ENCODE measurements around the gene FGD1. TPM values are rescaled to one million over a fixed set of nuclear protein-coding genes. Genes with fewer than 3 reads are reported as not detected.
A peak's percentile ranks its signal among the peaks of the same experiment; 100 is the strongest.

Gene FGD1
- total and polyA plus RNA-seq, 2 experiments from 2014 or later, result 9.0 to 11.9 TPM

DNA sequence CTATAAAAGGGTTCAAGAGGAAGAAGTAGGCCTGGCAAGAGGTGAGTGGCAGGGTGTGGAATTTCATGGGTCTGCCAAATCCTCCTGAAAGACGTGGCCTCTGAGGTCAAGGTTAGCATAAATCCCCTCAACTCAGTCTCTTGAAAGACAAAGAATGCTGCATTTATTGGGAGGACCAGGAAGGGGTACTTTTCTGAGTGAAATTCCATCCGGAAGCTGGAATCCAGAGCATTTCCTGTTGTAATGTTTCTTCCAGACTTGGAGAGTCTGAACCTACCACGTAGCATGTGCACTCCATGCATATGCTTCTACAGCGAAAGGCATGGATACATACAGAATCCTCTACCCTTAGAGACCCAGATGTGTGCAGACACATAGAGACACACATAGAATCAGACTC is 13.4 kb upstream of the FGD1 start:
- no peaks in the 10 kb centered on the region for H4K20me1 ChIP-seq (ENCODE audit: insufficient read depth, poor library complexity, severe bottlenecking)
- H3K4me1 ChIP-seq (ENCODE audit: insufficient read depth), result no peaks in the 10 kb centered on the region
- no peaks in the 10 kb centered on the region for H3K9me2 ChIP-seq (replicated peaks; ENCODE audit: insufficient read depth)
- no peaks in the 10 kb centered on the region for H3K9me3 ChIP-seq (ENCODE audit: low read depth)
- WGBS (ENCODE audit: low lambda C conversion rate, missing lambda C conversion rate), result 60% methylated on average over 4 of the region's 4 CpGs
- peak overlapping the region; percentile 70 for H3K27ac ChIP-seq
- no peaks in the 10 kb centered on the region for H3K36me3 ChIP-seq (replicated peaks; ENCODE audit: insufficient read depth, low read depth)
- H2AFZ ChIP-seq, result peak overlapping the region; percentile 24
- DNase-seq (ENCODE audit: low spot score), result peak; percentile 15
- no peaks in the 10 kb centered on the region for H3K27me3 ChIP-seq
- H3K4me3 ChIP-seq, result no peak overlapping the region
- no peak overlapping the region for H3K4me2 ChIP-seq
- no peak for TF ChIP-seq EZH2phosphoT487 (IDR thresholded peaks at IDR 0.05; ENCODE audit: low read depth, severe bottlenecking, unreplicated experiment)
- TF ChIP-seq, protein P1, sequence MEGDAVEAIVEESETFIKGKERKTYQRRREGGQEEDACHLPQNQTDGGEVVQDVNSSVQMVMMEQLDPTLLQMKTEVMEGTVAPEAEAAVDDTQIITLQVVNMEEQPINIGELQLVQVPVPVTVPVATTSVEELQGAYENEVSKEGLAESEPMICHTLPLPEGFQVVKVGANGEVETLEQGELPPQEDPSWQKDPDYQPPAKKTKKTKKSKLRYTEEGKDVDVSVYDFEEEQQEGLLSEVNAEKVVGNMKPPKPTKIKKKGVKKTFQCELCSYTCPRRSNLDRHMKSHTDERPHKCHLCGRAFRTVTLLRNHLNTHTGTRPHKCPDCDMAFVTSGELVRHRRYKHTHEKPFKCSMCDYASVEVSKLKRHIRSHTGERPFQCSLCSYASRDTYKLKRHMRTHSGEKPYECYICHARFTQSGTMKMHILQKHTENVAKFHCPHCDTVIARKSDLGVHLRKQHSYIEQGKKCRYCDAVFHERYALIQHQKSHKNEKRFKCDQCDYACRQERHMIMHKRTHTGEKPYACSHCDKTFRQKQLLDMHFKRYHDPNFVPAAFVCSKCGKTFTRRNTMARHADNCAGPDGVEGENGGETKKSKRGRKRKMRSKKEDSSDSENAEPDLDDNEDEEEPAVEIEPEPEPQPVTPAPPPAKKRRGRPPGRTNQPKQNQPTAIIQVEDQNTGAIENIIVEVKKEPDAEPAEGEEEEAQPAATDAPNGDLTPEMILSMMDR (IDR thresholded peaks at IDR 0.05; ENCODE audit: poor library complexity), result no peak
- H3K79me2 ChIP-seq, result no peaks in the 10 kb centered on the region

DNA sequence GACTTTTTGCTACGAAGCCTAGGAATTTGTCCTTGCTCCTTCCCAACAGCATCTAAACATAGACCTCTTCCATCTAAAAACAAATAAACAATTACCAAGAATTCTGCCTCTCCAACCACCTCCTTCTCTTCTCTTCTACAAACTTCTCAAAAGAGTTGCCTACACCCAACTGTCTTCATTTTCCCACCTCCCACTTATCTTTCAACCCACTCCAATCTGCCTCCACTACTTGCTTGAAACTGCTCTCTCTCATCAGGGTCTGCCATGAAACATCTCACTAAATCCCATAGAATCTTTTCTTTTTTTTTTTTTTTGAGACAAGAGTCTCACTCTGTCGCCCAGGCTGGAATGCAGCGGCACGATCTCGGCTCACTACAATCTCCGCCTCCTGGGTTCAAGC is 902 bp upstream of the FGD1 start:
- Histone ChIP-seq H3K27me3 (no peaks in the 10 kb centered on the region), H3K27ac (peak overlapping the region; percentile 80), H3K4me2 (peak overlapping the region; percentile 80), H3K4me3 (no peak overlapping the region), H3K9me2 (replicated peaks; ENCODE audit: insufficient read depth) (no peaks in the 10 kb centered on the region), H3K36me3 (replicated peaks; ENCODE audit: insufficient read depth, low read depth) (no peaks in the 10 kb centered on the region), H3K79me2 (peaks cover 28% of the 10 kb centered on the region), H3K4me1 (ENCODE audit: insufficient read depth) (peaks cover 6% of the 10 kb centered on the region), H2AFZ (peak overlapping the region; percentile 17), H4K20me1 (ENCODE audit: insufficient read depth, poor library complexity, severe bottlenecking) (no peaks in the 10 kb centered on the region), H3K9me3 (ENCODE audit: low read depth) (no peaks in the 10 kb centered on the region)
- DNase-seq (ENCODE audit: low spot score), result no peak
- TF ChIP-seq EZH2 (IDR thresholded peaks at IDR 0.05; ENCODE audit: borderline replicate concordance) (no peak), EZH2phosphoT487 (IDR thresholded peaks at IDR 0.05; ENCODE audit: low read depth, severe bottlenecking, unreplicated experiment) (no peak)
- TF ChIP-seq, protein P1 (IDR thresholded peaks at IDR 0.05; ENCODE audit: poor library complexity), result no peak
- WGBS (ENCODE audit: low lambda C conversion rate, missing lambda C conversion rate), result 80% methylated on average over 6 of the region's 6 CpGs

DNA sequence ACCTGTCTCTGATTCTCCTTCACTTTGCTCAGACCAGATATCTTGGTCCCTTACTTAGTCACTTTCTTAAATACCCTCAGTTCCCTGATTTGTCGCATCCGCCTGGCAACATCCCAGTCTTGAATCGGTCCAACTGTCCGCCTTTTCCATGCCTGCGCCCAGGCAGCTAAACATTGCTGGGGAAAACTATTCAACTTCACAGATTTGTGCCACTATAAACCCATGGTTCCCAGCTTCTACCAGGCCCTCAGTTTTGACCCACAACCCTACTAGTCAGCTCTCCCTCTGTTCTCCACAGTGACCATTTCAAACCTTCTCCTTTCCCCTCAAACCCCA is 451 bp upstream of the FGD1 start:
- Histone ChIP-seq H3K27me3 (no peaks in the 10 kb centered on the region), H3K4me2 (peak overlapping the region; percentile 80), H3K4me3 (peak overlapping the region; percentile 61), H3K9me2 (replicated peaks; ENCODE audit: insufficient read depth) (no peaks in the 10 kb centered on the region), H2AFZ (peak overlapping the region; percentile 17), H3K4me1 (ENCODE audit: insufficient read depth) (peaks cover 6% of the 10 kb centered on the region), H3K36me3 (replicated peaks; ENCODE audit: insufficient read depth, low read depth) (no peaks in the 10 kb centered on the region), H3K9me3 (ENCODE audit: low read depth) (no peaks in the 10 kb centered on the region), H4K20me1 (ENCODE audit: insufficient read depth, poor library complexity, severe bottlenecking) (no peaks in the 10 kb centered on the region), H3K27ac (peak overlapping the region; percentile 80), H3K79me2 (peaks cover 33% of the 10 kb centered on the region)
- DNase-seq (ENCODE audit: low spot score), result no peak
- 62% methylated on average over 5 of the region's 5 CpGs for WGBS (ENCODE audit: low lambda C conversion rate, missing lambda C conversion rate)
- TF ChIP-seq EZH2 (IDR thresholded peaks at IDR 0.05; ENCODE audit: borderline replicate concordance), result no peak
- TF ChIP-seq EZH2phosphoT487 (IDR thresholded peaks at IDR 0.05; ENCODE audit: low read depth, severe bottlenecking, unreplicated experiment), result no peak
- TF ChIP-seq, protein P1 (IDR thresholded peaks at IDR 0.05; ENCODE audit: poor library complexity), result no peak
